ENCODE measurements around the gene TAB2. TPM values are rescaled to one million over a fixed set of nuclear protein-coding genes. Genes with fewer than 3 reads are reported as not detected.

The TAB2 gene
- total RNA-seq, 1 experiment from 2014 or later, result 52.2 TPM

DNA sequence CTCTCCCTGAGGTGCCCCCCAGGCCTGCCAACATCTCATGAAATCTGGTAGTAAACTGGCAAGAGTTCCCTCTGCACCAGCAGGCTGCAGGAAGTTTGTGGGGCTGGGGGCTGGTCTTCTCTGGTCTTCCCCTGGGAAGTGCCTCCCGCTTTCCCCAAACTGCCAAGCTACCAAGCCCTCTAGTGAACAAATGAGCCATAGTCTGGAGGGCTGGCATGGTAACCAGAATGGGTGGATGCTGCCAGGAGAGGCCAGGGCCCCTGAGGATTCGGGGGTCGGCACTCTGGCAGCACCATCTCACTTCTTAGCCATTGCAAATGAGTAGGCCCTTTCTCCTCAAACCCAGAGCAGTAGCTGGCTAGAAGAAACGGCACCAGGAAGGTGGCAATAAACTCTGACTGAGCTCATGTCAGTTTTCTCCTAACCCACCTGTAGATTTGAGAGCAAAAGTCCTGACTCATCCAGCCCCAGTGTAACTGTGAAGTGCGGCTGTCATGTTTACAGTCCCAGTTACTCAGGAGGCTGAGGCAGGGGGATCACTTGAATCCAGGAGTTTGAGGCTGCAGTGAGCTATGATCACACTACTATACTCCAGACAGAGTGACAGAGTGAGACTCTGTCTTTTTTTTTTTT lies 131.4 kb downstream of the TAB2 start:
- DNase-seq (ENCODE audit: low spot score), result no peak
- TF ChIP-seq CTCF (conservative IDR thresholded peaks at IDR 0.05; ENCODE audit: low read depth, low read length) (no peak), EZH2 (IDR thresholded peaks at IDR 0.05; ENCODE audit: borderline replicate concordance, low read depth, low read length, poor library complexity, severe bottlenecking) (no peak)
- BruUV-seq (replicated peaks), result no TSS peak
- intact Hi-C loops (cut with micrococcal nuclease; ENCODE audit: unreplicated experiment), result no loop called here
- Histone ChIP-seq H3K36me3 (ENCODE audit: insufficient read depth, low read length, poor library complexity, severe bottlenecking) (no peaks in the 10 kb centered on the region), H3K4me3 (ENCODE audit: low read depth, low read length, poor library complexity, severe bottlenecking) (no peak overlapping the region), H3K27ac (ENCODE audit: low read depth, low read length, poor library complexity, severe bottlenecking) (no peak overlapping the region), H3K27me3 (replicated peaks; ENCODE audit: insufficient read depth, low read depth, low read length, poor library complexity) (peaks cover 7% of the 10 kb centered on the region), H3K4me1 (ENCODE audit: insufficient read depth, low read length, poor library complexity, severe bottlenecking) (no peaks in the 10 kb centered on the region), H3K9me3 (ENCODE audit: low read depth, low read length, poor library complexity, severe bottlenecking) (no peaks in the 10 kb centered on the region)
- POLR2A ChIA-PET (ENCODE audit: low non-redundant PET), result no interaction called here
- CTCF ChIA-PET, result no interaction called here

DNA sequence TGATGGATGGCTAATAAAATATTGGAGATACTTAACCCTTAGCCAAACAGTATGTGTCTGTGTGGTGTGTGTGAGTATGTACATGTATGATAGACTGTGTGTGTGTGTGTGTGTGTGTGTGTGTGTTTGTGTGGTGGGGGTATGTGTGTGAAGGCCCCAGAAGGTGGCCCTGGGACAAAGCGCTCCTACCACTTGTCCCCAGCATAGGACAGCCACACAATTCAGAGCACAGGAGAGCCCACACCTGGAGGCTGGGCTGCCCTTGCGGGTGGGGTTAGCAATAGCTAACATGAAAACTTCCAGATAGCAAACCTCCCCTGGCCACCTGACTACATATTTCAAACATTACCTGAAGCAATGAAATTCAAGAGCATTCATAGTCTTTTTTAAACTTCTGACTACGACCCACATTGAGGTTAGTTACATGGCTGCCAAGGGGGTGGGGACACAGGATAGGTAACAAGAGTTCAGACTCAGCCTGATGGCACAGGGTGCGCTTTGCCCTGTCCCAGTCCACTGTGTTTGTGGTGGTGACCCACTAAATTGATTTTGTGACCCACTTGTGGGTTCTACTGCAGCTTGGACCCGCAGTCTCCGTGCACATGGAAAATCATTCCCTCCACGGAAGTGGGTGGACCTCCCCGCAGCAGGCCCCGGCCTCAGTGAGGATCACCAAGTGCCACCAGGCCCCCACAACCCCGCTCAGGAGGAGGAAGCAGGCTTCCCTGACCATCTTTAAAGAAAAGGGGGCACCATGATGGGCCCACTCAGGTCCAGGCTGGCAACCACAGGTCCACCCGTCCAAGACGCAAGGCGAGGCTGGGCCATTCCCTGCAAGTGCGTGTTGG lies 132.5 kb downstream of the TAB2 start:
- no peak for TF ChIP-seq CTCF (conservative IDR thresholded peaks at IDR 0.05; ENCODE audit: low read depth, low read length)
- TF ChIP-seq EZH2 (IDR thresholded peaks at IDR 0.05; ENCODE audit: borderline replicate concordance, low read depth, low read length, poor library complexity, severe bottlenecking), result no peak
- Histone ChIP-seq H3K36me3 (ENCODE audit: insufficient read depth, low read length, poor library complexity, severe bottlenecking) (no peaks in the 10 kb centered on the region), H3K9me3 (ENCODE audit: low read depth, low read length, poor library complexity, severe bottlenecking) (no peaks in the 10 kb centered on the region), H3K27me3 (replicated peaks; ENCODE audit: insufficient read depth, low read depth, low read length, poor library complexity) (peaks cover 7% of the 10 kb centered on the region), H3K4me3 (ENCODE audit: low read depth, low read length, poor library complexity, severe bottlenecking) (peak overlapping the region; percentile 38), H3K4me1 (ENCODE audit: insufficient read depth, low read length, poor library complexity, severe bottlenecking) (peaks cover 7% of the 10 kb centered on the region), H3K27ac (ENCODE audit: low read depth, low read length, poor library complexity, severe bottlenecking) (no peak overlapping the region)
- intact Hi-C loops (cut with micrococcal nuclease; ENCODE audit: unreplicated experiment), result no loop called here
- DNase-seq (ENCODE audit: low spot score), result no peak
- ChIA-PET POLR2A (ENCODE audit: low non-redundant PET) (no interaction called here), CTCF (no interaction called here)
- BruUV-seq (replicated peaks), result no TSS peak

DNA sequence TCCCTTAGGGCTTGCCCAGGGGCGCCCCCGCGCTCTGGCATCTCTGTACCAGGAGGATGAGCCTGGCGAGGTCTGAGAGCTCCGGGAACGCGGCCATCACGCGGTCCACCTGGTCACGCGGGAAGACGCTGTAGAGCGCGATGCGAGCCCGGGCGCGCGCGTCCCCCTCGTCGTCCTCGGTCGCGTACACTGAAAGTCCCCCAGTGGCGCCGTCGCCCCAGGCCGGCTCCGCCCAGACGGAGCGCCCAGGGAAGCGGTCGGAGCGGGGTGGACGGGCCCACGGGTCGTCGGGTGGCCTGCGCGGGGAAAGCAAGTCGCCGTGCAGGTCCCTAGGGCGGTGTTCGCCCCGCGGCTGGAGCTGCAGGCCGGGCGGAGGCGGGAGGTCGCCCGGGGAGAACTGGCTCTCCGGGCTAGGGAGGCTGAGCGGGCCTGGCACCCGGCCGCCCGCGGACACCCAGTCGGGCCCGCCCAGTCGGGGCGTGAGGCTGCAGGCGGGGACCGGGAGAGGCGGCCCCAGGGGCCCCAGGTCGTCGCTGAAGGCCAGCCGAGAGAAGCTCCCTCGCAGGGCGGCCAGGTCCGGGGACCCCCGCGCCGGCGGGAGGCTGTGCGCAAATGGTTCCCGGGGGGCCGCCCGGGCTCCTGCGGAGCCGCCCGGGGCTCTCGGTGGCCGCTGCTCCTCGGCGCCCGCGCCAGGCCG lies 133.3 kb downstream of the TAB2 start:
- intact Hi-C loops (cut with micrococcal nuclease; ENCODE audit: unreplicated experiment), result no loop called here
- POLR2A ChIA-PET (ENCODE audit: low non-redundant PET), result no interaction called here
- H3K36me3 ChIP-seq (ENCODE audit: insufficient read depth, low read length, poor library complexity, severe bottlenecking), result no peaks in the 10 kb centered on the region
- peaks cover 7% of the 10 kb centered on the region for H3K4me1 ChIP-seq (ENCODE audit: insufficient read depth, low read length, poor library complexity, severe bottlenecking)
- H3K27me3 ChIP-seq (replicated peaks; ENCODE audit: insufficient read depth, low read depth, low read length, poor library complexity), result peaks cover 7% of the 10 kb centered on the region
- H3K4me3 ChIP-seq (ENCODE audit: low read depth, low read length, poor library complexity, severe bottlenecking), result peak overlapping the region; percentile 38
- no TSS peak for BruUV-seq (replicated peaks)
- no peak for TF ChIP-seq CTCF (conservative IDR thresholded peaks at IDR 0.05; ENCODE audit: low read depth, low read length)
- no peak for TF ChIP-seq EZH2 (IDR thresholded peaks at IDR 0.05; ENCODE audit: borderline replicate concordance, low read depth, low read length, poor library complexity, severe bottlenecking)
- CTCF ChIA-PET, result no interaction called here
- H3K27ac ChIP-seq (ENCODE audit: low read depth, low read length, poor library complexity, severe bottlenecking), result no peak overlapping the region
- no peak for DNase-seq (ENCODE audit: low spot score)
- no peaks in the 10 kb centered on the region for H3K9me3 ChIP-seq (ENCODE audit: low read depth, low read length, poor library complexity, severe bottlenecking)

All from A673 (cell line).